Sigmoid colon (tissue), 7 donors: ENCODE results near the gene CCSER1. TPM values are rescaled to one million over a fixed set of nuclear protein-coding genes. Genes with fewer than 3 reads are reported as not detected.

ENCODE experiments used
- DNase-seq: peaks from one replicate; pipeline ENCODE4 v3.0.0-alpha.2; 2019
- H3K27ac ChIP-seq, 4 donors: fragments of 200-600 bp; sonication (generic); one replicate each; pipeline ENCODE4 v1.5.1; 2016 to 2019; ENCODE audit warnings: mild to moderate bottlenecking in 1 of 4
- H3K27me3 ChIP-seq, 3 donors: fragments of 200-600 bp; sonication (generic); one replicate each; pipeline ENCODE4 v1.5.1; 2019; ENCODE audit warnings: mild to moderate bottlenecking in 1 of 3
- H3K36me3 ChIP-seq, 4 donors: fragments of 200-600 bp; sonication (generic); one replicate each; pipeline ENCODE4 v1.5.1; 2016 to 2019
- H3K4me1 ChIP-seq, 4 donors: fragments of 200-600 bp; sonication (generic); one replicate each; pipeline ENCODE4 v1.5.1; 2017 to 2019
- H3K4me3 ChIP-seq, 4 donors: fragments of 200-600 bp; sonication (generic); one replicate each; pipeline ENCODE4 v1.5.1; 2017 to 2019; ENCODE audit warnings: mild to moderate bottlenecking in 2 of 4, moderate library complexity in 1 of 4
- H3K9me3 ChIP-seq, 4 donors: fragments of 200-600 bp in 3 of 4; sonication (generic) in 3 of 4; one replicate each; pipeline versions ENCODE4 v1.5.1 to v1.6.1; 2013 to 2019
- EP300 ChIP-seq, 4 donors: sonication (generic); formaldehyde crosslinking; IDR thresholded peaks; one replicate each; pipeline ENCODE4 v1.6.1; 2017; ENCODE audit warnings: antibody characterized with exemption in 4 of 4
- POLR2A ChIP-seq, 2 donors: fragments of 450-650 bp; IDR thresholded peaks; one replicate each; pipeline ENCODE4 v1.6.1; 2016; ENCODE audit warnings: antibody characterized with exemption in 2 of 2, mild to moderate bottlenecking in 2 of 2, moderate library complexity in 2 of 2
- POLR2AphosphoS5 ChIP-seq, 4 donors: sonication (generic); formaldehyde crosslinking; IDR thresholded peaks; one replicate each; pipeline ENCODE4 v1.6.1; 2017; ENCODE audit warnings: antibody characterized with exemption in 4 of 4
- WGBS, 2 donors: extraction: QIAGEN DNeasy Blood & Tissue Kit; methylation state at CpG; one replicate each; pipeline ENCODE4 v1.1.7; 2013; 5-methylcytosine and 5-hydroxymethylcytosine counted together
- intact Hi-C: fragments of 100-400 bp; cut with DNase I; formaldehyde crosslinking; loops from one replicate; pipeline ENCODE4 v1.15.1; 2023
- polyA plus RNA-seq, 3 donors: library from polyadenylated mRNA; stranded (reverse); fragments of 200-250 nt; gene quantifications; one replicate each; pipeline ENCODE4 v1.2.3, GENCODE V29; 2013
- total RNA-seq, 4 donors: library from RNA; depleted of rRNA; stranded (reverse); fragments of >200 nt; gene quantifications; one replicate each; pipeline ENCODE4 v1.1.0, GENCODE V29; 2016
- TF ChIP-seq, protein P1 (sequence below), 4 experiments: fragments of 450-650 bp in 3 of 4; fragments of 200-600 bp in 1 of 4; IDR thresholded peaks; one replicate each; pipeline ENCODE4 v1.5.1; 2016 to 2019; ENCODE audit warnings: antibody characterized with exemption in 4 of 4, mild to moderate bottlenecking in 3 of 4, moderate library complexity in 2 of 4
- donor health status: healthy with polysubstance abuse.
- donor health status: Bipolar disorder and iron deficiency.
- donor health status: healthy.

CCSER1 gene
- total and polyA plus RNA-seq, 7 donors = 1.6 to 7.2 (median 4.2) TPM

DNA sequence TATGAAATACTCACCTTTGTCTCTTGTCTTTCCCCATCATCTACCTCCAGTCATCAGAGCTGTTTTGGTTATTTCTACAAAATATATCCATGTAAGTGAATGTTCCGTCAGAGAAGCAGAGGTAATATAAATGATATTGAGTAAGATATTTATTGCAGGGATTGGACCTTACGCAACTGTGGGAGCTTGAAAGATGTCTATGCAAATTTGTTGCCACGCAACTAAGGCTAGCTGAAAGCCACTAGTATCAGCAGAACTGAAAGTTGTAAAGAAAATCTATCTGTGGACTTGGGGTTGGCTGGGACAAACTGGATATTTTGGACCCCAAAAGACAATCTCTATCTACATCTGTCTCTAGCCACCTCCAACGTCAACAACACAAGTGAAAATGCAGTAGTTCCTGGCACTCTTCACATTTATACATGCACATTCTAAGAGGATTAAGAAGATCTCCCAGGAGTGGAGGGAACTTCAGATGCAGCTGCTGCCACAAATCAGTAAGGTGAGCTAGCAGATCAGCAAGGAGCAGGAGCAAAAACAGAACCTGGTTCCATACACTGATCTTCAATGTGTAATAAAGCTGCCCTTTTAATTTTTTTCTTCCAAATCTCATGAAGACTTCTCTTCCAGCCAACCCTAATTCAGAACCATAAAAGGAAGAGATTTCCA is 8.5 kb upstream of the CCSER1 start:
- no peaks in the 10 kb centered on the region for H3K4me1 ChIP-seq
- no peaks in the 10 kb centered on the region for H3K27me3 ChIP-seq
- DNase-seq = no peak
- WGBS, 2 donors = 51 to 67% methylated on average over 4 of the region's 4 CpGs
- no peak overlapping the region for H3K4me3 ChIP-seq
- no peaks in the 10 kb centered on the region for H3K9me3 ChIP-seq
- no peak overlapping the region for H3K27ac ChIP-seq
- TF ChIP-seq, protein P1, sequence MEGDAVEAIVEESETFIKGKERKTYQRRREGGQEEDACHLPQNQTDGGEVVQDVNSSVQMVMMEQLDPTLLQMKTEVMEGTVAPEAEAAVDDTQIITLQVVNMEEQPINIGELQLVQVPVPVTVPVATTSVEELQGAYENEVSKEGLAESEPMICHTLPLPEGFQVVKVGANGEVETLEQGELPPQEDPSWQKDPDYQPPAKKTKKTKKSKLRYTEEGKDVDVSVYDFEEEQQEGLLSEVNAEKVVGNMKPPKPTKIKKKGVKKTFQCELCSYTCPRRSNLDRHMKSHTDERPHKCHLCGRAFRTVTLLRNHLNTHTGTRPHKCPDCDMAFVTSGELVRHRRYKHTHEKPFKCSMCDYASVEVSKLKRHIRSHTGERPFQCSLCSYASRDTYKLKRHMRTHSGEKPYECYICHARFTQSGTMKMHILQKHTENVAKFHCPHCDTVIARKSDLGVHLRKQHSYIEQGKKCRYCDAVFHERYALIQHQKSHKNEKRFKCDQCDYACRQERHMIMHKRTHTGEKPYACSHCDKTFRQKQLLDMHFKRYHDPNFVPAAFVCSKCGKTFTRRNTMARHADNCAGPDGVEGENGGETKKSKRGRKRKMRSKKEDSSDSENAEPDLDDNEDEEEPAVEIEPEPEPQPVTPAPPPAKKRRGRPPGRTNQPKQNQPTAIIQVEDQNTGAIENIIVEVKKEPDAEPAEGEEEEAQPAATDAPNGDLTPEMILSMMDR (IDR thresholded peaks at IDR 0.05) = no peak
- TF ChIP-seq EP300 (IDR thresholded peaks at IDR 0.05) = no peak
- TF ChIP-seq POLR2AphosphoS5 (IDR thresholded peaks at IDR 0.05) = no peak
- no peak for TF ChIP-seq POLR2A (IDR thresholded peaks at IDR 0.05)
- H3K36me3 ChIP-seq = no peaks in the 10 kb centered on the region
- intact Hi-C loops = no loop called here

DNA sequence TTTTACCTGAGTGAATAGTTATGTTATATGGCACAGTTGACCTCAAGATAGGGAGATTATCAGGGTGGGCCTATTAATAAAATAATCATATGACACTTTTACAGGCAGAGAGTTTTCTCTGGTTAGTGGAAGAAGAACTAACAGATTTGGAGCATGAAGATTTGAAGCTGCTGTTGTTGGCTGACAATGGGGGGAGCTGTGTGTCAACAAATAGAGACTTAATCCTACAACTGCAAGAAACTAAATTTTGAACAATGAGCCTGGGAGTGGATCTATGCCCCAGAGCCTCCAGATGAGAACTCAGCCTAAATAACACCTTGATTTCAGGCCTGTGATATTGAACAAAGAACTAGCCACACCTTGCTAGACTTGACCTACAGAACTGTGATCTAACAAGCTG is 7.2 kb upstream of the CCSER1 start:
- Histone ChIP-seq H3K4me1 (no peaks in the 10 kb centered on the region), H3K36me3 (no peaks in the 10 kb centered on the region), H3K27ac (no peak overlapping the region), H3K4me3 (no peak overlapping the region), H3K9me3 (no peaks in the 10 kb centered on the region), H3K27me3 (no peaks in the 10 kb centered on the region)
- TF ChIP-seq, protein P1 (IDR thresholded peaks at IDR 0.05) = no peak
- TF ChIP-seq POLR2AphosphoS5 (IDR thresholded peaks at IDR 0.05) = no peak
- TF ChIP-seq POLR2A (IDR thresholded peaks at IDR 0.05) = no peak
- no peak for TF ChIP-seq EP300 (IDR thresholded peaks at IDR 0.05)
- no peak for DNase-seq
- intact Hi-C loops = no loop called here

DNA sequence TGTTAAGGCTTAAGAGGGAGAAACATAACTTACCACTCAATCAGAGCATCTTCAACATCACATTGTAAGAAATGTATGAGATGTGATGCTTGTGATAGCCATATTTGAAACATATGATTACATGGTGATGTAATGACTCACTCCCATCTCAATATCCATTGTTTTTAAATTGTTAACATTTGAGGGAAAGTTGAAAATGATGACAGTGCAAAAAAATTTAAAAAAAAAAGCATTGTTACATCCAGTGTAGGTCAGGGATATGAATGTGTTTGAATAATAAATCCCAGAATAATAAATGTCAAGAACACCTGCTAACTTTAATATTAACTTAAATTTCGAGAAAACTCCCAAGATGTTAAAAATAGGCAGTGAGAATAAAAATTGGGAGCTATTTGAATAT is 6.4 kb upstream of the CCSER1 start:
- no peaks in the 10 kb centered on the region for H3K27me3 ChIP-seq
- intact Hi-C loops = no loop called here
- no peaks in the 10 kb centered on the region for H3K36me3 ChIP-seq
- TF ChIP-seq, protein P1 (IDR thresholded peaks at IDR 0.05) = no peak
- TF ChIP-seq POLR2AphosphoS5 (IDR thresholded peaks at IDR 0.05) (no peak), EP300 (IDR thresholded peaks at IDR 0.05) (no peak), POLR2A (IDR thresholded peaks at IDR 0.05) (no peak)
- no peak overlapping the region for H3K4me3 ChIP-seq
- no peaks in the 10 kb centered on the region for H3K9me3 ChIP-seq
- H3K27ac ChIP-seq = no peak overlapping the region
- 77 to 88% methylated on average over 1 of the region's 1 CpG for WGBS, 2 donors
- H3K4me1 ChIP-seq = no peaks in the 10 kb centered on the region
- no peak for DNase-seq

DNA sequence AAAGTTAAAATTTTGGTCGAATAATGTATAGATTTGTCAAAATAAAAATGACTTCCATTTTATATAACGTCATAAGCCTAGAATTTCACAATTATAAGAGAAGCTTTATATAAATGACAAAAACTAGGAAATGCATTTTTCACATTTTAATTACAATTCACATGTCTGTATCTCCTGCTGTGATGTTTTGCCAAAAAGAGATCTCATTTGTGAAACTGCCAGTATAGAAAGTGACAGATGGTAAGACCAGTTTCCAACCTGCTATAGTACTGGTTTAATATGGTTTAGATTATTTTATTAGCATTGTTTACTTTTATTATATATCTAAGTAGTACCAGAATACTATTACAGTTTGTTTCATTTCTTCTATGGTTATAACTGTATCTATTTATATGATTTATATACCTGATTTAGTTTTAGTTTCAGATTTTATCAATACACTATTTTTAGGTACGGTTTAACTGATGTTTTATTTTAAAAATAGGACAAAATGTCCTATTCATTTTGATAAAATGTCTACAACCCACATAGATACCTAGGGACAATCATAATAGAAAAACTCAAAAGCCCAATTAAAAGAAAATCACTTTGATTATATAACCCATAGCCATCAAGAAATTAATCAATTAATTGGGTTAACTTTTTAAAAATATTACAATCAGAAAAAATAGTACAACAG is 5.4 kb upstream of the CCSER1 start:
- TF ChIP-seq POLR2A (IDR thresholded peaks at IDR 0.05) = no peak
- no peak for TF ChIP-seq EP300 (IDR thresholded peaks at IDR 0.05)
- TF ChIP-seq POLR2AphosphoS5 (IDR thresholded peaks at IDR 0.05) = no peak
- TF ChIP-seq, protein P1 (IDR thresholded peaks at IDR 0.05) = no peak
- intact Hi-C loops = no loop called here
- 78 to 83% methylated on average over 3 of the region's 3 CpGs for WGBS, 2 donors
- no peaks in the 10 kb centered on the region for H3K27me3 ChIP-seq
- no peak for DNase-seq
- no peaks in the 10 kb centered on the region for H3K36me3 ChIP-seq
- peaks cover 0 to 2% (median under 1%) of the 10 kb centered on the region in 4 donors for H3K4me1 ChIP-seq
- no peak overlapping the region for H3K4me3 ChIP-seq
- no peaks in the 10 kb centered on the region for H3K9me3 ChIP-seq
- H3K27ac ChIP-seq = no peak overlapping the region
